ENCODE data around the gene IFIT5.

- no peak for TF ChIP-seq POLR2A (IDR thresholded peaks at IDR 0.05; ENCODE audit: low read length)
- TF ChIP-seq GATA1 (IDR thresholded peaks at IDR 0.05; ENCODE audit: low read depth, low read length), result no peak
These were observed 49.6 kb downstream of the IFIT5 start for GRCh38 chr10:89463846-89464537.
